Muscle layer of duodenum (tissue), 2 donors: ENCODE data around the gene TRAPPC11.

Experiments
- H3K27ac ChIP-seq: one replicate; pipeline ENCODE4 v1.7.0; 2013; ENCODE audit warnings: mild to moderate bottlenecking, low read length
- H3K27me3 ChIP-seq: one replicate; pipeline ENCODE4 v1.7.0; 2013; ENCODE audit warnings: low read depth, mild to moderate bottlenecking, control low read depth, low read length
- H3K36me3 ChIP-seq, 2 donors: one replicate each; pipeline ENCODE4 v1.7.0; 2013; ENCODE audit warnings: low read length in 2 of 2, control low read depth in 1 of 2, mild to moderate bottlenecking in 1 of 2; ENCODE audit not compliant: insufficient read depth in 2 of 2, control insufficient read depth in 1 of 2
- H3K4me1 ChIP-seq, 2 donors: one replicate each; pipeline ENCODE4 v1.7.0; 2013; ENCODE audit warnings: low read length in 2 of 2, mild to moderate bottlenecking in 2 of 2, control low read depth in 1 of 2, moderate library complexity in 1 of 2; ENCODE audit not compliant: insufficient read depth in 2 of 2, control insufficient read depth in 1 of 2
- H3K4me3 ChIP-seq, 2 donors: one replicate each; pipeline ENCODE4 v1.7.0; 2013; ENCODE audit warnings: low read length in 2 of 2, low read depth in 1 of 2, mild to moderate bottlenecking in 1 of 2
- H3K9me3 ChIP-seq, 2 donors: one replicate each; pipeline ENCODE4 v1.7.0; 2013; ENCODE audit warnings: low read length in 2 of 2, control low read depth in 1 of 2, mild to moderate bottlenecking in 1 of 2; ENCODE audit not compliant: control insufficient read depth in 1 of 2
- donor health status: healthy.

The TRAPPC11 gene

DNA sequence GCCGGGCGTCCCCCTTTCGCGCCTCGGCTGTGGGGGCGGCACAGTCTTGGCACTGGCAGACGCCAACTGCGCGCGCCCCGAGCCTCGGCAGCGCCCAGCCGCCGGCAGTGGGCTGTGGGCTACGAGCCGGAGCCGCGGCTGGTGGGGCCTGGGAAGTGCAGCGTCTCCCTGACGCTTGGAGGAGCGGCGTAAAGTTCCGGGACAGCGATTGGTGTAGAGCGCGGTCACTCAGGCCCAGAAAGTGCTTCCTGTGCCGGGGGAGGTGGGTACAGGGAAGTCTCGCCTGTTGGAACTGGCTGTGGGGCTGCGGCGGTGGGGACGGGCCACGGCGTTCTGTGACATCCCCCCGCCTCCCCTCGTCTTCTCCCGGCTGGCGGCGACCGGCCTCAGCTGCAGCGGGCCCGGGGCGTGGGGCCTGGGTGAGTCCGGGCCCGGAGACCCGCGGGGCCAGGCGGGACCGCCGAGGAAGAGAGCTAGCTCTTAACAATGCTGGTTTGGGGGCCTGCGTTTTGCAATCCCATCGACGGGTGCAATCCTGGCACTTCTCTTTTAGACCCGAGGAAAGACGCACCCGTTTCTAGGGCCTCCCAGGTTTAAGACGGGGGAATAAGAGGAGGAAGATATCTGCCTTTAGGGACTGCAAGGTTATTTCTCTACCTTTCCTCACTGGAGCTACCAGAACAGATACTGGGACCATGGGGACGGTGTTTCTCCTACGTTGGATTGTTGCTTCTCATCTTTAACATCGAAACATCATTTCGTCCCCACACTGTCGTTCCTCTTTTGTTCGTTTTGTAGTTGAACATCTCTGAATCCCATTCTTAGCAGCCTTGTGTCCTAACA is at the start of gene TRAPPC11, which contains the start of gene RWDD4:
Gene TRAPPC11 (plus strand): TSS at position 265 of the 843 bp plus-strand sequence. CDS start 4,575 bp downstream, outside the sequence.
Gene RWDD4 (minus strand): TSS at position 157 of the 843 bp plus-strand sequence. CDS start 233 bp downstream, outside the sequence.
- H3K9me3 ChIP-seq: no peaks in the 10 kb centered on the region
- no peaks in the 10 kb centered on the region for H3K27me3 ChIP-seq
- peak within 1 kb of the TSS; percentile 96 for H3K27ac ChIP-seq
- peaks cover 8 to 14% of the 10 kb centered on the region in 2 donors for H3K4me1 ChIP-seq
- peaks cover 2 to 11% of the 10 kb centered on the region in 2 donors for H3K36me3 ChIP-seq
- H3K4me3 ChIP-seq: peak within 1 kb of the TSS; percentile 82 to 98

GRCh38 chr4:183610033-183610432 is 49.1 kb upstream of the TRAPPC11 start:
- no peak overlapping the region for H3K27ac ChIP-seq

GRCh38 chr4:183610613-183611012 is 48.5 kb upstream of the TRAPPC11 start:
- Histone ChIP-seq H3K4me3 (no peak overlapping the region), H3K4me1 (no peaks in the 10 kb centered on the region), H3K9me3 (no peaks in the 10 kb centered on the region), H3K27ac (no peak overlapping the region), H3K27me3 (no peaks in the 10 kb centered on the region), H3K36me3 (no peaks in the 10 kb centered on the region)

More at GRCh38 chr4:183610033-183610432, 49.1 kb upstream of the TRAPPC11 start:
- H3K4me3 ChIP-seq: no peak overlapping the region
- H3K9me3 ChIP-seq: no peaks in the 10 kb centered on the region
- no peaks in the 10 kb centered on the region for H3K36me3 ChIP-seq
- H3K27me3 ChIP-seq: no peaks in the 10 kb centered on the region
- H3K4me1 ChIP-seq: no peaks in the 10 kb centered on the region

DNA sequence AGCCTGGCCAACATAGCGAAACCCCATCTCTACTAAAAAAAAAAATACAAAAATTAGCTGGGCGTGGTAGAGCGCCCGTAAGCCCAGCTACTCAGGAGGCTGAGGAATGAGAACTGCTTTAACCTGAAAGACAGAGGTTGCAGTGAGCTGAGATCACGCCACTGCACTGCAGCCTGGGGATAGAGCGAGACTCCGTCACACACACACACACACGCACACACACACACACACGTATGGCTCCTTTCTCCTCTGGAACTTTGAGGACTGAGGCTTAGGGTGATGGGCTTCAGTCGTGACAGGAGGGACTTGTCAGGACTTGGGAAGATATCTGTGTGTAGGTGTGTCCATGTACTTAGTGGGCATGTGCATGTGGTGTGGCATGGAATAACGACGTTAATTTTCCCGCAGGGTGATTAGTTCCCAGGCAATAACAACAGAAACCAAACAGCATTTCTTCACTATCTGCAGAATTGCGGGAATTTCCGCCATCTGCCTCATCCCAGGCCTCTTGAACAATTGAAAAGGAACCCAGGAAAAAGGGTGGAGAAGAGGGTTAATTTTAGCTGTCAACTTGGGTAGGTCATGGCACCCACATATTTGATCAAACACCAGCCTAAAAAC is 47.8 kb upstream of the TRAPPC11 start:
- H3K4me1 ChIP-seq: no peaks in the 10 kb centered on the region
- no peaks in the 10 kb centered on the region for H3K9me3 ChIP-seq
- H3K36me3 ChIP-seq: no peaks in the 10 kb centered on the region
- H3K27ac ChIP-seq: no peak overlapping the region
- H3K27me3 ChIP-seq: no peaks in the 10 kb centered on the region
- H3K4me3 ChIP-seq: no peak overlapping the region

GRCh38 chr4:183612329-183613250 is 46.5 kb upstream of the TRAPPC11 start:
- Histone ChIP-seq H3K9me3 (no peaks in the 10 kb centered on the region), H3K27me3 (no peaks in the 10 kb centered on the region), H3K4me1 (no peaks in the 10 kb centered on the region), H3K36me3 (no peaks in the 10 kb centered on the region), H3K27ac (no peak overlapping the region), H3K4me3 (no peak overlapping the region)

DNA sequence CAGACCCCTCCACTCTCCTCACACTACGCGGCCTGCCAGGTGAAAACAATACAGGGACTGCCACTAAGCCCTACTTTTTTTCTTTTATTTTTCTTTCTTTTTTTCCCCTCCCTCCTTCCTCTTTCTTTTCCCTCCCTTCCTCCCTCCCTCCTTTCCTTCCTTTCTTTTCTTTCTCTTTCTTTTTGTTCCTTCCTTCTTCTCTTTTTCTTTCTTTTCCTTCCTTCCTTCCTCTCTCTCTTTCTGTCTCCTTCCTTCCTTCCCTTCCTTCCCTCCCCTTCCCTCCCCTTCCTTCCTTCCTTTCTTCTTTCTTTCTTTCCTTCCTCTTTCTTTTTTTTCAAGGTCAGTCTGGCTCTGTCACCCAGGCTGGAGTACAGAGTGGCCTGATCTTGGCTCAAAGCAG is 42.0 kb upstream of the TRAPPC11 start:
- H3K9me3 ChIP-seq: no peaks in the 10 kb centered on the region
- no peaks in the 10 kb centered on the region for H3K27me3 ChIP-seq
- no peak overlapping the region for H3K4me3 ChIP-seq
- no peak overlapping the region for H3K27ac ChIP-seq
- no peaks in the 10 kb centered on the region for H3K4me1 ChIP-seq
- H3K36me3 ChIP-seq: no peaks in the 10 kb centered on the region

DNA sequence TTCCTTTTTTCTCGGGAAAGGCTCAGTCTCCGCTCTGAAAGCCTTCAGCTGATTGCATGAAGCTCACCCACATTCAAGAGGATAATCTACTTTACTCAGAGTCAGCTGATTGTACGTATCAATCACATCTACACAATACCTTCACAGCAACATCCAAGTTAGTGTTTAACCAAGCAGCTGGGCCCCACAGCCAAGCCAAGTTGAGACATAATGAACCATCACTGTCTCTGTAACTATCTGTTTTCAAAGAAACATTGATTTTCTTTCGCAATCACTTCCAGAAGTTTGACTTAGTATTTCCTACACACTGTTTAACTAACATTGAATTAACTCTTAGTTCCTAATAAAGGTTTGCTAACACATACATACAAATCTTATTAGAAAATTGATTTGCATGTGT is 40.4 kb upstream of the TRAPPC11 start:
- no peak overlapping the region for H3K27ac ChIP-seq
- no peaks in the 10 kb centered on the region for H3K36me3 ChIP-seq
- H3K4me1 ChIP-seq: no peaks in the 10 kb centered on the region
- H3K4me3 ChIP-seq: no peak overlapping the region
- no peaks in the 10 kb centered on the region for H3K9me3 ChIP-seq
- no peaks in the 10 kb centered on the region for H3K27me3 ChIP-seq

GRCh38 chr4:183620421-183620820 is 38.7 kb upstream of the TRAPPC11 start:
- H3K36me3 ChIP-seq: no peaks in the 10 kb centered on the region
- no peaks in the 10 kb centered on the region for H3K27me3 ChIP-seq
- H3K4me1 ChIP-seq: no peaks in the 10 kb centered on the region
- no peak overlapping the region for H3K27ac ChIP-seq
- H3K9me3 ChIP-seq: no peaks in the 10 kb centered on the region
- no peak overlapping the region for H3K4me3 ChIP-seq

GRCh38 chr4:183621875-183622274 is 37.2 kb upstream of the TRAPPC11 start:
- Histone ChIP-seq H3K4me3 (no peak overlapping the region), H3K36me3 (no peaks in the 10 kb centered on the region), H3K9me3 (no peaks in the 10 kb centered on the region), H3K4me1 (no peaks in the 10 kb centered on the region), H3K27me3 (no peaks in the 10 kb centered on the region), H3K27ac (no peak overlapping the region)

- H3K4me1 ChIP-seq: no peaks in the 10 kb centered on the region
- no peak overlapping the region for H3K27ac ChIP-seq
- no peaks in the 10 kb centered on the region for H3K36me3 ChIP-seq
- no peak overlapping the region for H3K4me3 ChIP-seq
- H3K9me3 ChIP-seq: no peaks in the 10 kb centered on the region
- no peaks in the 10 kb centered on the region for H3K27me3 ChIP-seq
Observed at GRCh38 chr4:183624548-183624947, 34.5 kb upstream of the TRAPPC11 start.

- Histone ChIP-seq H3K27ac (no peak overlapping the region), H3K4me3 (no peak overlapping the region), H3K36me3 (no peaks in the 10 kb centered on the region), H3K4me1 (no peaks in the 10 kb centered on the region), H3K9me3 (no peaks in the 10 kb centered on the region), H3K27me3 (no peaks in the 10 kb centered on the region)
Observed at GRCh38 chr4:183626168-183626567, 32.9 kb upstream of the TRAPPC11 start.
